ENCODE results near the gene BEX1.

- TF ChIP-seq, protein P1, sequence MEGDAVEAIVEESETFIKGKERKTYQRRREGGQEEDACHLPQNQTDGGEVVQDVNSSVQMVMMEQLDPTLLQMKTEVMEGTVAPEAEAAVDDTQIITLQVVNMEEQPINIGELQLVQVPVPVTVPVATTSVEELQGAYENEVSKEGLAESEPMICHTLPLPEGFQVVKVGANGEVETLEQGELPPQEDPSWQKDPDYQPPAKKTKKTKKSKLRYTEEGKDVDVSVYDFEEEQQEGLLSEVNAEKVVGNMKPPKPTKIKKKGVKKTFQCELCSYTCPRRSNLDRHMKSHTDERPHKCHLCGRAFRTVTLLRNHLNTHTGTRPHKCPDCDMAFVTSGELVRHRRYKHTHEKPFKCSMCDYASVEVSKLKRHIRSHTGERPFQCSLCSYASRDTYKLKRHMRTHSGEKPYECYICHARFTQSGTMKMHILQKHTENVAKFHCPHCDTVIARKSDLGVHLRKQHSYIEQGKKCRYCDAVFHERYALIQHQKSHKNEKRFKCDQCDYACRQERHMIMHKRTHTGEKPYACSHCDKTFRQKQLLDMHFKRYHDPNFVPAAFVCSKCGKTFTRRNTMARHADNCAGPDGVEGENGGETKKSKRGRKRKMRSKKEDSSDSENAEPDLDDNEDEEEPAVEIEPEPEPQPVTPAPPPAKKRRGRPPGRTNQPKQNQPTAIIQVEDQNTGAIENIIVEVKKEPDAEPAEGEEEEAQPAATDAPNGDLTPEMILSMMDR (IDR thresholded peaks at IDR 0.05), result no peak
- TF ChIP-seq POLR2A (IDR thresholded peaks at IDR 0.05), result no peak
Measured at GRCh38 chrX:103101299-103102042, 37.5 kb upstream of the BEX1 start.

Measured in uterus (tissue), 2 donors.